Adipose tissue (tissue), 3 donors: ENCODE results near the gene FPR3. TPM values are rescaled to one million over a fixed set of nuclear protein-coding genes. Genes with fewer than 3 reads are reported as not detected.

Source experiments
- H3K27ac ChIP-seq: one replicate; pipeline ENCODE4 v1.5.1; 2013; ENCODE audit warnings: low read depth, low read length
- WGBS, 3 donors: extraction: QIAGEN DNeasy Blood & Tissue Kit; methylation state at CpG; one replicate each; pipeline ENCODE4 v1.1.7; 2013; 5-methylcytosine and 5-hydroxymethylcytosine counted together
- polyA plus RNA-seq, 3 donors: library from polyadenylated mRNA; stranded (reverse); fragments of 200-250 nt; gene quantifications; one replicate each; pipeline ENCODE4 v1.2.3, GENCODE V29; 2013
- donor health status: healthy with polysubstance abuse.
- donor health status: Bipolar disorder and iron deficiency.
- donor health status: healthy.

FPR3 gene
- polyA plus RNA-seq, 3 donors = 0.67 to 4.5 (median 1.6) TPM

- no peak overlapping the region for H3K27ac ChIP-seq
- 29 to 56% (median 55%) methylated on average over 2 of the region's 2 CpGs for WGBS, 3 donors
Observed at GRCh38 chr19:51779703-51780102, 15.3 kb upstream of the FPR3 start.

DNA sequence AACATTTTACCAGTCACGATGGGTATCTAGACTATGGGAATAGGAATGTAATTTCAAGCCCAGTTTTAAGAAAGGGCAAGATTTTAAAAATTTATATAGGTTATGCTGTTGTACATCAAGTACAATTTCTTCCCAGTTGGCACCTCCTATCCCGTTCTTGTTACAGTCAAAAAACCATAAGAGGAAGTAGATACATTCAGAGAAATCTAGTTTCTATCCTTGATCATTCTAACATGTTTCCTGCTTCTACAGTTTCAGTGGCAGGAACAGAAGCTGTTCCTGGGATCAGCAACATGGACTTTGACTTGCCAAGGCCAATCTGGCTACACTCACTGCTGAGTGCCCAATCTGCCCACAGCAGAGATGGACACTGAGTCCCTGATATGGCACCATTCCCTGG is 14.7 kb upstream of the FPR3 start:
- WGBS, 3 donors = 20 to 51% (median 37%) methylated on average over 2 of the region's 2 CpGs

GRCh38 chr19:51781999-51782398 is 13.0 kb upstream of the FPR3 start:
- 39 to 52% (median 44%) methylated on average over 3 of the region's 3 CpGs for WGBS, 3 donors
- H3K27ac ChIP-seq = no peak overlapping the region

More for the DNA sequence above, 14.7 kb upstream of the FPR3 start:
- H3K27ac ChIP-seq = no peak overlapping the region

GRCh38 chr19:51783372-51783771 is 11.6 kb upstream of the FPR3 start:
- 18 to 34% (median 23%) methylated on average over 3 of the region's 3 CpGs for WGBS, 3 donors
- H3K27ac ChIP-seq = no peak overlapping the region

GRCh38 chr19:51784109-51784785 is 10.7 kb upstream of the FPR3 start:
- H3K27ac ChIP-seq = no peak overlapping the region
- 52 to 65% (median 64%) methylated on average over 6 of the region's 6 CpGs for WGBS, 3 donors

DNA sequence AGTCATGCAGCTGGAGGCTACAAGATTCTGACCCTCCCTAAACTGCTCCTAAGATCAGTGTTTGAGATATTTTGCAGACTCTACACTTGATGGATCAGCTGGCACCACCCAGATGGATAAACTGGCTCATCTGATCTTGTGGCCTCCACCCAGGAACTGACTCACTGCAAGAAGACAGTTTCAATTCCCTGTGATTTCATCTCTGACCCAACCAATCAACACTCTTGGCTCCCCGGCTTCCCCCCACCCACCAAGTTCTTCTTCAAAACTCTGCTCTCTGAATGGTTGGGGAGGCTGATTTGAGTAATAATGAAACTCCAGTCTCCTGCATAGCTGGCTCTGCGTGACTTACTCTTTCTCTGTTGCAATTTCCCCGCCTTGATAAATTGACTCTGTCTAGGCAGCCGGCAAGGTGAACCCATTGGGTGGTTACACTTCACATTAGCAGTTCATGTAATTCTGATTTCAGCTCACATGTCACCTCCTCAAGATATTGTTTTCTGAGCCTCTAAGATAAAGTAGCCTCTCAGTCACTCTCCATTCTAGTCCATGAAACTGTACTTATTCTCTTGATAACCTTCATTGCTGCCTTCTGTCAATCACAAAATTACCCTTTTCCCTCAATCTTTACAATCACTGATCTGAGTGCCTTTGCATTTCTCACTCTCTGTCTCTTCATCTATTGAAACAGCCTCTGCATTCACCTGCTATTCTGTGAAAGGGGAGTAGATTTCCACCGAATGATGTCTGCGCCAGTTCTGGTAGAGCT is 9.9 kb upstream of the FPR3 start:
- WGBS, 3 donors = 56 to 69% (median 65%) methylated on average over 6 of the region's 6 CpGs
- H3K27ac ChIP-seq = no peak overlapping the region

DNA sequence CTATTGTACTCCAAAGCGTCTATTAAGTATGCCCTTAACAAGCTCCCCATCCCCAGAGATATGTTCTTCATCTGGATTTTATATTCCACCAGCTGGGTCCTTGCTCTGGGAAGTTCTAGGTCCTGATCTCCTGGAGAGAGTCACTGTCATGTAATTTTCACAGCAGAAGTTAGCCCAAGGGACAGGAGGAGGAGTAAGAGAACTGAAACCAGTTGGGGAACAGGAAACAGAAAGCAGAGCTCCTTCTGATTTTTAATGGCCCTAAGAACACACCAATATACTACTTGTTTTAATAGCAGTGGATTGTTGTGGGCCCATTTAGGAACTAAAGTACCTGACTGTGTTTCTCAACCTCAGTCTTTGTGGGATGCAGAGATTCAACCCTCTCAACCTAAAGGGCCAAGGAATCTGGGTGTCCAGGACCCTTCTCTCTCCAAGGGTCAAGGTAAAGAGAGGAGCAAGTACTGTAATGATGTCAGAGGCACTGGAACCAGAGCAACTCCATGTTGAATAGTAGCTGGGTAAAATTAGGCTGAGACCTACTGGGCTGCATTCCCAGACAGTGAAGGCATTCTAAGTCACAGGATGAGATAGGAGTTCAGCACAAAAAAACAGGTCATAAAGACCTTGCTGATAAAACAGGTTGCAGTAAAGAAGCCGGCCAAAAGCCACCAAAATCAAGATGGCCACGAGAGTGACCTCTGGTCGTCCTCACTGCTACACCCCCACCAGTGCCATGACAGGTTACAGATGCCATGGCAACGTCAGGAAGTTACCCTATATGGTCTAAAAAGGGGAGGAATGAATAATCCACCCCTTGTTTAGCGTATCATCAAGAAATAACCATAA is 8.1 kb upstream of the FPR3 start:
- no peak overlapping the region for H3K27ac ChIP-seq
- 59 to 70% (median 66%) methylated on average over 6 of the region's 6 CpGs for WGBS, 3 donors

- 57 to 79% (median 71%) methylated on average over 2 of the region's 2 CpGs for WGBS, 3 donors
- H3K27ac ChIP-seq = no peak overlapping the region
Observed at GRCh38 chr19:51788029-51788428, 6.9 kb upstream of the FPR3 start.

DNA sequence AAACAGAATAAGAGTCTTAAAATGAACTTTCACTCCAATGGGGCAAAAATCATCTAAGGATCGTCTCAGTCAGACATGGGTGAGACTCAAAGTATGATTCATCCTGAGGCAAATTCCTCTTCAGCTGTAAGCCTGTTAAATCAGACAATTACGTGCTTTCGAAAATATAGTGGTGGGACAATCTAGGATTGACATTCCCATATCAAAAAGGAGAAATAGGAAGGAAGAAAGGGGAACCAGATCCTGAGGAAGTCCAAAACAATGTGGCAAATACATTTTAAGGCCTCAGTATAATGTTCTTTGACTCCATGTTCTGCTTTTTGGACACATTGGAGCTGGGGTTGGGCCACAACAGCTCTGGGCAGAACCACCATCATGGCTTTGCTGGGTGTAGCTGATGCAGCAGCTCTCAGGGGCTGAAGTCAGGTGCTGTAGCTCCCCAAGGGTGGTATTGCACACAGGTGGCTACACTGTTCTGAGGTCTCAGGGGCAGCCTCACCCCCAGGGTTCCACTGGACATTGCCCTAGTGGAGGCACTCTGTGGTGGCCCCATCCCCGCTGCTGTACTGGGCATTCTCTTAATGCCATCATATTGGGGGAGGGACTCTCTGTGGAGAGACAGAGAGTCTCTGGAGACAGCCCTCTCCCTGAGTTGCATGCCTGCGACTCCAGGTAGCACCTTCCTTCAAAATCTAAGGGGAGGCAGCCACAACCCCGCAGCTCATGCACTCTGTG is 5.7 kb upstream of the FPR3 start:
- no peak overlapping the region for H3K27ac ChIP-seq
- 74 to 83% (median 83%) methylated on average over 6 of the region's 6 CpGs for WGBS, 3 donors

- 64 to 76% (median 75%) methylated on average over 2 of the region's 2 CpGs for WGBS, 3 donors
- no peak overlapping the region for H3K27ac ChIP-seq
Observed at GRCh38 chr19:51792932-51793331, 2.0 kb upstream of the FPR3 start.

DNA sequence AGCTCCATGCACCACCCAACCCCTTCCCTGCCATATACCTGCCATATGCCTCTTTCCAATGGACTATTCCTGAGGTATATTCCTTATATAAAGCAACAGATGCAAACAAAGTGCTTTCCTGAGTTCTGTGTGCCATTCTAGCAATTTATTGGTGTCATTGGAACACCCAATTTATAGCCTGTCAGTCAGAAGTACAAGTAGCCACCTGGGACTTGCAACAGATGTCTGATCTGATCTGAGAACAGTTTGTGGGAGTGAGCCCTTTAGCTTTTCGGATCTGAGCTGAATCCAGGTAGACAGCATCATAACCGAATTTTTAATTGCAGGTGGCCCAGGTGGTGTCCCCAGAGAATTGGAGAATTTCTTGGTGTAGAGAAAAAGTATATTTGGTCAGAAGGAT is 963 bp upstream of the FPR3 start:
- WGBS, 3 donors = 76 to 87% (median 84%) methylated on average over 2 of the region's 2 CpGs
- H3K27ac ChIP-seq = no peak overlapping the region

GRCh38 chr19:51796195-51796679 is 1.3 kb downstream of the FPR3 start:
- 66 to 82% (median 78%) methylated on average over 8 of the region's 8 CpGs for WGBS, 3 donors
- H3K27ac ChIP-seq = no peak overlapping the region

GRCh38 chr19:51797480-51797879 is 2.5 kb downstream of the FPR3 start:
- H3K27ac ChIP-seq = no peak overlapping the region
- 59 to 73% (median 71%) methylated on average over 5 of the region's 5 CpGs for WGBS, 3 donors

GRCh38 chr19:51798062-51798461 is 3.1 kb downstream of the FPR3 start:
- peak overlapping the region; percentile 46 for H3K27ac ChIP-seq

GRCh38 chr19:51799034-51799773 is 4.2 kb downstream of the FPR3 start:
- WGBS, 3 donors = 48 to 64% (median 55%) methylated on average over 20 of the region's 20 CpGs
- no peak overlapping the region for H3K27ac ChIP-seq

More at GRCh38 chr19:51798062-51798461, 3.1 kb downstream of the FPR3 start:
- 39 to 71% (median 65%) methylated on average over 3 of the region's 3 CpGs for WGBS, 3 donors

GRCh38 chr19:51799774-51800472 is 5.0 kb downstream of the FPR3 start:
- WGBS, 3 donors = 69 to 84% (median 75%) methylated on average over 13 of the region's 13 CpGs
- H3K27ac ChIP-seq = no peak overlapping the region
